K562 (cell line): ENCODE measurements around the gene OLFML3. TPM values are rescaled to one million over a fixed set of nuclear protein-coding genes. Genes with fewer than 3 reads are reported as not detected.

Experiments used
- ATAC-seq: fragments of 200-7000 bp; cut with Tn5 transposase; 3 replicates; pipeline ENCODE4 v1.9.1; 2020; ENCODE audit warnings: moderate library complexity
- BruUV-seq: library from RNA; stranded (reverse); fragments of 400-500 nt; replicated peaks from 2 replicates; lab custom pipeline; 2021; lab: Mats Ljungman, UMichigan
- CTCF ChIA-PET: fragments of 300-600 bp; formaldehyde crosslinking; extraction: SDS; loops from one replicate; lab custom pipeline; 2021; ENCODE audit warnings: low intra/inter-chr PET ratio; lab: Yijun Ruan, JAX
- POLR2A ChIA-PET: fragments of 300-600, 350-650 bp; sonication (Branson Sonifier 250); formaldehyde crosslinking; extraction: SDS; loops from one replicate; lab custom pipeline; 2021; ENCODE audit warnings: antibody characterized with exemption, inconsistent platforms; lab: Yijun Ruan, JAX
- DNase-seq, 4 experiments: peaks; one replicate each; pipeline versions ENCODE4 v3.0.0 to v3.0.0-alpha.2; 2011 to 2018; ENCODE audit warnings: low spot score in 3 of 4, mixed read lengths in 3 of 4; ENCODE audit errors: extremely low read depth in 1 of 4
- FAIRE-seq: peaks from 2 replicates; lab custom pipeline; 2011; peaks lifted over from hg19 to GRCh38; lab: Jason Lieb, UNC
- H2AFZ ChIP-seq: 2 replicates; pipeline ENCODE4 v1.6.0; 2011; ENCODE audit warnings: low read depth, low read length, control low read depth, inconsistent platforms
- H3K27ac ChIP-seq: fragments of 200-600 bp; 3 replicates; pipeline ENCODE4 v1.8.0; 2011; ENCODE audit warnings: low read depth, mild to moderate bottlenecking, control low read depth, inconsistent platforms, low read length, moderate library complexity, mixed read lengths; ENCODE audit errors: extremely low read depth
- H3K27me3 ChIP-seq, 2 experiments: fragments of 300-600 bp in 1 of 2; 2 replicates in 1 of 2; 3 replicates in 1 of 2; pipeline versions ENCODE4 v1.6.0 to v1.8.0; 2011; ENCODE audit warnings: inconsistent platforms in 2 of 2, low read length in 2 of 2, mild to moderate bottlenecking in 1 of 2, mixed read lengths in 1 of 2, moderate library complexity in 1 of 2; ENCODE audit not compliant: control insufficient read depth in 2 of 2, insufficient read depth in 2 of 2
- H3K36me3 ChIP-seq: fragments of 300-600 bp; 3 replicates; pipeline ENCODE4 v1.8.0; 2011; ENCODE audit warnings: mild to moderate bottlenecking, low read length, inconsistent platforms; ENCODE audit not compliant: control insufficient read depth, insufficient read depth
- H3K4me1 ChIP-seq, 2 experiments: fragments of 200-600 bp in 1 of 2; replicated peaks in 1 of 2; 2 replicates in 1 of 2; 3 replicates in 1 of 2; pipeline versions ENCODE4 v1.5.1 to v1.8.0; 2011; ENCODE audit warnings: inconsistent platforms in 2 of 2, low read length in 2 of 2, mild to moderate bottlenecking in 1 of 2, mixed read lengths in 1 of 2, moderate library complexity in 1 of 2; ENCODE audit not compliant: control insufficient read depth in 2 of 2, insufficient read depth in 2 of 2
- H3K4me2 ChIP-seq: 2 replicates; pipeline ENCODE4 v1.6.1; 2011; ENCODE audit warnings: low read length, control low read depth, inconsistent platforms, mixed read lengths; ENCODE audit not compliant: insufficient read depth
- H3K4me3 ChIP-seq: fragments of 200-600 bp; sonication (generic), shearing (Covaris generic); 2 replicates; pipeline ENCODE4 v1.5.1; 2016; ENCODE audit warnings: control low read depth, inconsistent platforms
- H3K79me2 ChIP-seq: fragments of 200-600 bp; 3 replicates; pipeline ENCODE4 v1.8.0; 2011; ENCODE audit warnings: low read length, inconsistent platforms; ENCODE audit not compliant: control insufficient read depth, insufficient read depth
- H3K9ac ChIP-seq, 2 experiments: 2 replicates each; pipeline versions ENCODE4 v1.6.0 to v1.6.1; 2011; ENCODE audit warnings: low read depth in 2 of 2, low read length in 2 of 2, control low read depth in 1 of 2, inconsistent platforms in 1 of 2, mild to moderate bottlenecking in 1 of 2, mixed read lengths in 1 of 2; ENCODE audit not compliant: insufficient read depth in 1 of 2
- H3K9me1 ChIP-seq: one replicate; pipeline ENCODE4 v1.6.0; 2011; ENCODE audit warnings: inconsistent platforms, mild to moderate bottlenecking, low read length, moderate library complexity; ENCODE audit not compliant: control insufficient read depth, insufficient read depth
- H3K9me3 ChIP-seq: replicated peaks from 2 replicates; pipeline ENCODE4 v1.5.1; 2011; ENCODE audit warnings: low read depth, low read length, inconsistent platforms; ENCODE audit not compliant: control insufficient read depth, insufficient read depth
- H4K20me1 ChIP-seq: replicated peaks from 2 replicates; pipeline ENCODE4 v1.6.1; 2011; ENCODE audit warnings: low read length, inconsistent platforms, mixed read lengths; ENCODE audit not compliant: control insufficient read depth, insufficient read depth
- DPF2 ChIP-seq: fragments of 450-650 bp; IDR thresholded peaks from 2 replicates; pipeline ENCODE4 v1.6.1; 2016
- EP300 ChIP-seq: IDR thresholded peaks from 2 replicates; pipeline ENCODE4 v1.6.1; 2012; ENCODE audit warnings: low read length, improper control_type of control experiment
- ESRRA ChIP-seq: fragments of 450-650 bp; IDR thresholded peaks from 2 replicates; pipeline ENCODE4 v1.6.1; 2014; ENCODE audit warnings: low read depth, mild to moderate bottlenecking, moderate library complexity, borderline replicate concordance
- GABPA ChIP-seq: fragments of 200-800 bp; sonication (Bioruptor generic); conservative IDR thresholded peaks from 2 replicates; pipeline ENCODE4 v1.6.1; 2016; ENCODE audit warnings: low read depth, missing genetic modification characterization, missing compliant biosample characterization
- GABPB1 ChIP-seq: sonication (generic); formaldehyde crosslinking; IDR thresholded peaks from 2 replicates; pipeline ENCODE4 v1.8.0; 2022; ENCODE audit warnings: mild to moderate bottlenecking, missing genetic modification reagents
- HMBOX1 ChIP-seq: sonication (generic); IDR thresholded peaks from 2 replicates; pipeline ENCODE4 v1.6.1; 2016
- HOXB6 ChIP-seq: fragments of 250-450 bp; sonication (Bioruptor Pico); IDR thresholded peaks from 2 replicates; pipeline ENCODE4 v1.5.1; 2022; ENCODE audit warnings: mild to moderate bottlenecking, borderline replicate concordance
- ILF3 ChIP-seq: fragments of 450-650 bp; IDR thresholded peaks from 2 replicates; pipeline ENCODE4 v1.6.1; 2018; ENCODE audit warnings: antibody characterized with exemption, mild to moderate bottlenecking, moderate library complexity, borderline replicate concordance
- LEF1 ChIP-seq: fragments of 450-650 bp; IDR thresholded peaks from 2 replicates; pipeline ENCODE4 v1.6.1; 2016; ENCODE audit warnings: mild to moderate bottlenecking
- MAZ ChIP-seq, 2 experiments: fragments of 450-650 bp in 1 of 2; sonication (generic) in 1 of 2; formaldehyde crosslinking; IDR thresholded peaks in 1 of 2; conservative IDR thresholded peaks in 1 of 2; 2 replicates each; pipeline versions ENCODE4 v1.4.0 to v1.5.0; 2020; ENCODE audit warnings: mild to moderate bottlenecking in 1 of 2, missing genetic modification reagents in 1 of 2
- NR2C2 ChIP-seq, 2 experiments: fragments of 200-800 bp in 1 of 2; sonication (Bioruptor generic) in 1 of 2; sonication (generic) in 1 of 2; formaldehyde crosslinking in 1 of 2; IDR thresholded peaks; 2 replicates each; pipeline versions ENCODE4 v1.6.1 to v1.8.0; 2016 to 2022; ENCODE audit warnings: mild to moderate bottlenecking in 1 of 2, missing compliant biosample characterization in 1 of 2, missing genetic modification characterization in 1 of 2, missing genetic modification reagents in 1 of 2
- POLR2H ChIP-seq: IDR thresholded peaks from 2 replicates; pipeline ENCODE4 v1.6.1; 2016; ENCODE audit warnings: missing genetic modification characterization, low read depth, mild to moderate bottlenecking, control low read depth, missing compliant biosample characterization, moderate library complexity
- SMARCA4 ChIP-seq: fragments of 450-650 bp; IDR thresholded peaks from 2 replicates; pipeline ENCODE4 v1.6.1; 2016
- SMARCB1 ChIP-seq: IDR thresholded peaks from 2 replicates; pipeline ENCODE4 v1.6.1; 2011; ENCODE audit warnings: improper control_type of control experiment, low read depth; ENCODE audit not compliant: insufficient read length
- SMARCE1 ChIP-seq: fragments of 450-650 bp; IDR thresholded peaks from 2 replicates; pipeline ENCODE4 v1.7.1; 2016; ENCODE audit warnings: mild to moderate bottlenecking
- TCF3 ChIP-seq: sonication (generic); formaldehyde crosslinking; IDR thresholded peaks from 2 replicates; pipeline ENCODE4 v1.4.0; 2020; ENCODE audit warnings: mild to moderate bottlenecking, missing genetic modification reagents
- WGBS: fragments of 100-300 bp; shearing (Covaris generic); methylation state at CpG from one replicate; pipeline ENCODE4 v1.1.6; 2016; ENCODE audit warnings: low coverage, mixed read lengths; ENCODE audit not compliant: insufficient coverage; ENCODE audit errors: missing lambda C conversion rate; 5-methylcytosine and 5-hydroxymethylcytosine counted together
- in situ Hi-C: fragments of 300-500 bp; cut with MboI; formaldehyde crosslinking; loops from 4 replicates; pipeline ENCODE4 v1.15.0; 2018; ENCODE audit warnings: inconsistent platforms, mixed read lengths
- intact Hi-C: fragments of 100-400 bp; cut with micrococcal nuclease; formaldehyde crosslinking; loops from 2 replicates; pipeline ENCODE4 v1.14.2; 2022
- polyA plus RNA-seq, 8 experiments: library from polyadenylated mRNA; depleted of rRNA in 4 of 8; stranded (reverse) in 5 of 8; unstranded in 3 of 8; fragments of >200 nt; fragmentation: Nextera tagmentation in 2 of 8; fragmentation: Illumina TruSeq in 1 of 8; extraction: Ambion mirVana in 2 of 8; extraction: Trizol in 1 of 8; gene quantifications; 2 replicates each; pipeline versions ENCODE4 v1.2.1 to v1.2.3, GENCODE V29; 2011 to 2014; ENCODE audit warnings: inconsistent platforms in 1 of 8, missing spikeins in 1 of 8
- total RNA-seq, 7 experiments: library from RNA; depleted of rRNA in 6 of 7; stranded (reverse); fragments of >200 nt in 6 of 7; fragmentation: Illumina TruSeq in 2 of 7; extraction: Trizol in 2 of 7; gene quantifications; 2 replicates each; pipeline versions ENCODE4 v1.2.1 to v1.2.3, GENCODE V29; 2011 to 2021; ENCODE audit warnings: low replicate concordance in 1 of 7
- TF ChIP-seq, protein P1 (sequence below), 2 experiments: IDR thresholded peaks in 1 of 2; conservative IDR thresholded peaks in 1 of 2; 2 replicates each; pipeline ENCODE4 v1.6.1; 2016; ENCODE audit warnings: low read depth in 2 of 2, mild to moderate bottlenecking in 1 of 2, missing compliant biosample characterization in 1 of 2, missing genetic modification characterization in 1 of 2, moderate library complexity in 1 of 2

The OLFML3 gene
- total and polyA plus RNA-seq, 9 of the 15 experiments (the other 6 are each of a cell fraction or from before 2014, with no cell fraction given) = 0.07 to 0.13 (median 0.07) TPM; not detected in 6

DNA sequence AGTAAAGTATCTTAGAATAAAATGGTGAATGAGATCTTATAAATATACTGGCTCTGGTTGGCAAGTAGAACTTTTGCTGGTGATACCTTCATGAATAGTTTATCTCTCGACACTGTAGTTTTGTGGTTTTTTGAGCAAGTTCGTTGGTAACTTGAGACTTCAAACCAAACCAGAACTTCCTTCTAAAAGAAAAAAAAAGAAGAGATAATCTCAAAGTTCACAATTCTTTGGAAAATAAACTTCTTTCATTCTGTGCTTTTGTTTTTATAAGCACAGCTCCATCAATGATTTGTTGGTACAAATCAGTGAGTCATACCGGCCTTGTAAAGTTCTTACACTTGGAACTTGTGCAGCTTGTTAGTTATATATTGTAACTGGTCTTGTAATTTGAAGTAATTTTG, 47.8 kb upstream of the OLFML3 start:
- FAIRE-seq (no peak), DNase-seq (peak in 1 of 4 experiments; percentile 48), ATAC-seq (no peak)
- Histone ChIP-seq H3K4me3 (peak overlapping the region; percentile 70), H3K27me3 (no peaks in the 10 kb centered on the region), H3K9me3 (no peaks in the 10 kb centered on the region), H3K79me2 (peaks cover 81% of the 10 kb centered on the region), H3K27ac (peak overlapping the region; percentile 96), H3K9ac (peak overlapping the region in 1 of 2 experiments; percentile 90; a peak in 2 of 4 replicates), H4K20me1 (peaks cover 10% of the 10 kb centered on the region), H3K9me1 (no peaks in the 10 kb centered on the region), H3K4me2 (peak overlapping the region; percentile 98), H2AFZ (no peak overlapping the region), H3K4me1 (peaks cover 15 to 37% of the 10 kb centered on the region in 2 experiments), H3K36me3 (peaks cover 25% of the 10 kb centered on the region; the same call in 2 of the 3 replicates)
- ChIA-PET CTCF (no interaction called here), POLR2A (interaction anchor here (0.5 to 5.2 kb wide), 11 partner anchors 10 to 960 kb away, joined by 3 to 65 read pairs (median 8); no protein-coding TSS in a partner anchor)
- in situ Hi-C loops = no loop called here
- intact Hi-C loops = loop anchor here (10.0 kb wide), 1 partner anchor 177 kb away; the partner anchor contains the start of gene PHTF1
- WGBS = 2% methylated on average over 3 of the region's 3 CpGs
- no TSS peak for BruUV-seq
- peak; percentile 84 for TF ChIP-seq HMBOX1
- 0 out of 2 replicates have a peak, but pooled peaks have one; percentile 16 for TF ChIP-seq LEF1
- peak; percentile 54; the same call in 1 of the 2 replicates for TF ChIP-seq SMARCE1
- peak; percentile 41 for TF ChIP-seq GABPA
- TF ChIP-seq GABPB1 (CRISPR knock-in tag) = no peak
- TF ChIP-seq, protein P1, sequence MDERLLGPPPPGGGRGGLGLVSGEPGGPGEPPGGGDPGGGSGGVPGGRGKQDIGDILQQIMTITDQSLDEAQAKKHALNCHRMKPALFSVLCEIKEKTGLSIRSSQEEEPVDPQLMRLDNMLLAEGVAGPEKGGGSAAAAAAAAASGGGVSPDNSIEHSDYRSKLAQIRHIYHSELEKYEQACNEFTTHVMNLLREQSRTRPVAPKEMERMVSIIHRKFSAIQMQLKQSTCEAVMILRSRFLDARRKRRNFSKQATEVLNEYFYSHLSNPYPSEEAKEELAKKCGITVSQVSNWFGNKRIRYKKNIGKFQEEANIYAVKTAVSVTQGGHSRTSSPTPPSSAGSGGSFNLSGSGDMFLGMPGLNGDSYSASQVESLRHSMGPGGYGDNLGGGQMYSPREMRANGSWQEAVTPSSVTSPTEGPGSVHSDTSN (CRISPR knock-in tag; IDR thresholded peaks at IDR 0.05; ENCODE audit: low read depth) = no peak
- TF ChIP-seq, protein P1 (tag; conservative IDR thresholded peaks at IDR 0.05; ENCODE audit: low read depth) = no peak
- TF ChIP-seq TCF3 = peak; percentile 41; the same call in 1 of the 2 replicates
- 0 out of 2 replicates have a peak, but pooled peaks have one; percentile 39 for TF ChIP-seq EP300
- TF ChIP-seq MAZ (CRISPR knock-in tag; conservative IDR thresholded peaks at IDR 0.05 in 1 of 2, IDR thresholded peaks at IDR 0.05 in 1 of 2) = 0 out of 4 replicates have a peak, but pooled peaks of 1 of the 2 experiments have one; percentile 25
- no peak for TF ChIP-seq ILF3
- peak; percentile 18; the same call in 1 of the 2 replicates for TF ChIP-seq SMARCA4
- no peak for TF ChIP-seq NR2C2 (CRISPR knock-in tag; IDR thresholded peaks at IDR 0.05)
- 0 out of 2 replicates have a peak, but pooled peaks have one; percentile 18 for TF ChIP-seq NR2C2 (tag; IDR thresholded peaks at IDR 0.05)
- peak; percentile 29; the same call in 1 of the 2 replicates for TF ChIP-seq DPF2
- peak; percentile 80 for TF ChIP-seq SMARCB1
- peak; percentile 36; the same call in 1 of the 2 replicates for TF ChIP-seq ESRRA
- TF ChIP-seq HOXB6 (CRISPR knock-in tag) = no peak
- TF ChIP-seq POLR2H (tag) = peak; percentile 44; the same call in 1 of the 2 replicates
